HEK293 (cell line): Measurements from ENCODE around the gene COL6A2.

Experiments
- CTCF ChIA-PET: fragments of 350-600 bp; formaldehyde crosslinking; extraction: SDS; loops from one replicate; lab custom pipeline; 2021; ENCODE audit warnings: antibody characterized with exemption; lab: Yijun Ruan, JAX
- POLR2A ChIA-PET: fragments of 300-600 bp; formaldehyde crosslinking; extraction: SDS; loops from one replicate; lab custom pipeline; 2020; ENCODE audit warnings: antibody characterized with exemption, inconsistent platforms; lab: Yijun Ruan, JAX
- H3K27ac ChIP-seq: fragments of 200-500 bp; sonication (Bioruptor generic); 2 replicates; pipeline ENCODE4 v1.5.1; 2014; ENCODE audit warnings: low read depth, low read length, control low read depth, inconsistent platforms; ENCODE audit errors: extremely low read depth
- H3K36me3 ChIP-seq, 2 experiments: fragments of 200-500 bp in 1 of 2; sonication (Bioruptor generic) in 1 of 2; 1 replicate in 1 of 2; 2 replicates in 1 of 2; pipeline ENCODE4 v1.5.1; 2014 to 2017; ENCODE audit warnings: inconsistent platforms in 2 of 2, low read length in 2 of 2; ENCODE audit not compliant: control insufficient read depth in 2 of 2, insufficient read depth in 1 of 2
- H3K4me1 ChIP-seq: fragments of 200-500 bp; sonication (Bioruptor generic); 2 replicates; pipeline ENCODE4 v1.5.1; 2014; ENCODE audit warnings: mild to moderate bottlenecking, low read length, inconsistent platforms; ENCODE audit not compliant: control insufficient read depth, insufficient read depth
- H3K4me3 ChIP-seq: 2 replicates; pipeline ENCODE4 v1.5.1; 2011; ENCODE audit warnings: low read depth, mild to moderate bottlenecking, control low read depth, low read length, moderate library complexity
- H3K9me3 ChIP-seq: fragments of 200-500 bp; sonication (Bioruptor generic); 2 replicates; pipeline ENCODE4 v1.5.1; 2014; ENCODE audit warnings: low read depth, low read length, inconsistent platforms; ENCODE audit not compliant: control insufficient read depth, insufficient read depth
- ATF2 ChIP-seq: fragments of 450-650 bp; formaldehyde crosslinking; IDR thresholded peaks from 2 replicates; pipeline ENCODE4 v1.5.1; 2016; ENCODE audit warnings: missing biosample characterization, missing genetic modification characterization, low read depth
- BCL11A ChIP-seq: fragments of 450-650 bp; formaldehyde crosslinking; IDR thresholded peaks from 2 replicates; pipeline ENCODE4 v1.5.1; 2016; ENCODE audit warnings: low read depth, missing biosample characterization, missing genetic modification characterization
- GLI2 ChIP-seq: fragments of 450-650 bp; formaldehyde crosslinking; IDR thresholded peaks from 2 replicates; pipeline ENCODE4; 2017; ENCODE audit warnings: missing biosample characterization, missing genetic modification characterization, low read depth, borderline replicate concordance
- KLF17 ChIP-seq: fragments of 450-650 bp; formaldehyde crosslinking; IDR thresholded peaks from 2 replicates; pipeline ENCODE4 v1.5.1; 2016; ENCODE audit warnings: missing biosample characterization, missing genetic modification characterization
- KLF8 ChIP-seq: fragments of 450-650 bp; formaldehyde crosslinking; IDR thresholded peaks from 2 replicates; pipeline ENCODE4 v1.5.1; 2016; ENCODE audit warnings: missing biosample characterization, missing genetic modification characterization
- KLF9 ChIP-seq: fragments of 450-650 bp; formaldehyde crosslinking; IDR thresholded peaks from 2 replicates; pipeline ENCODE4 v1.5.1; 2016; ENCODE audit warnings: missing biosample characterization, missing genetic modification characterization, low read depth
- RBAK ChIP-seq: fragments of 450-650 bp; formaldehyde crosslinking; IDR thresholded peaks from 2 replicates; pipeline ENCODE4 v1.5.1; 2016; ENCODE audit warnings: missing biosample characterization, missing genetic modification characterization
- REPIN1 ChIP-seq: fragments of 450-650 bp; formaldehyde crosslinking; IDR thresholded peaks from 2 replicates; pipeline ENCODE4 v1.5.1; 2017; ENCODE audit warnings: missing biosample characterization, missing genetic modification characterization, low read depth
- ZBTB11 ChIP-seq: fragments of 450-650 bp; formaldehyde crosslinking; conservative IDR thresholded peaks from 2 replicates; pipeline ENCODE4 v1.5.1; 2016; ENCODE audit warnings: low read depth, missing biosample characterization, missing genetic modification characterization
- ZFHX2 ChIP-seq: fragments of 450-650 bp; formaldehyde crosslinking; conservative IDR thresholded peaks from 2 replicates; pipeline ENCODE4 v1.5.1; 2016; ENCODE audit warnings: missing biosample characterization, missing genetic modification characterization
- ZIC2 ChIP-seq: fragments of 450-650 bp; formaldehyde crosslinking; IDR thresholded peaks from 2 replicates; pipeline ENCODE4 v1.5.1; 2016; ENCODE audit warnings: missing biosample characterization, missing genetic modification characterization
- ZNF132 ChIP-seq: fragments of 450-650 bp; formaldehyde crosslinking; IDR thresholded peaks from 2 replicates; pipeline ENCODE4 v1.5.1; 2017; ENCODE audit warnings: missing biosample characterization, missing genetic modification characterization, borderline replicate concordance
- ZNF146 ChIP-seq: fragments of 450-650 bp; formaldehyde crosslinking; IDR thresholded peaks from 2 replicates; pipeline ENCODE4 v1.5.1; 2016; ENCODE audit warnings: missing biosample characterization, missing genetic modification characterization
- ZNF157 ChIP-seq: fragments of 450-650 bp; formaldehyde crosslinking; IDR thresholded peaks from 2 replicates; pipeline ENCODE4 v1.5.1; 2016; ENCODE audit warnings: missing biosample characterization, missing genetic modification characterization
- ZNF184 ChIP-seq: fragments of 450-650 bp; IDR thresholded peaks from 2 replicates; pipeline ENCODE4 v1.5.1; 2018; ENCODE audit warnings: missing biosample characterization, mild to moderate bottlenecking, missing genetic modification characterization
- ZNF202 ChIP-seq: fragments of 450-650 bp; formaldehyde crosslinking; IDR thresholded peaks from 2 replicates; pipeline ENCODE4 v1.5.1; 2016; ENCODE audit warnings: missing biosample characterization, missing genetic modification characterization, borderline replicate concordance
- ZNF274 ChIP-seq, 2 experiments: fragments of 200-500 bp in 1 of 2; fragments of 450-650 bp in 1 of 2; sonication (Bioruptor generic) in 1 of 2; formaldehyde crosslinking in 1 of 2; IDR thresholded peaks; 2 replicates each; pipeline versions ENCODE4 v1.5.1 to v1.6.1; 2014 to 2016; ENCODE audit warnings: borderline replicate concordance in 1 of 2, inconsistent platforms in 1 of 2, low read length in 1 of 2, missing biosample characterization in 1 of 2, missing genetic modification characterization in 1 of 2
- ZNF394 ChIP-seq: fragments of 450-650 bp; formaldehyde crosslinking; IDR thresholded peaks from 2 replicates; pipeline ENCODE4 v1.5.1; 2016; ENCODE audit warnings: missing biosample characterization, missing genetic modification characterization, mild to moderate bottlenecking, moderate library complexity, borderline replicate concordance
- ZNF510 ChIP-seq: fragments of 450-650 bp; formaldehyde crosslinking; IDR thresholded peaks from 2 replicates; pipeline ENCODE4 v1.5.1; 2018; ENCODE audit warnings: mild to moderate bottlenecking, missing genetic modification characterization, missing biosample characterization; ENCODE audit not compliant: insufficient replicate concordance
- ZNF513 ChIP-seq: fragments of 450-650 bp; IDR thresholded peaks from 2 replicates; pipeline ENCODE4 v1.5.1; 2018; ENCODE audit warnings: missing biosample characterization, missing genetic modification characterization
- ZNF530 ChIP-seq: fragments of 450-650 bp; formaldehyde crosslinking; IDR thresholded peaks from 2 replicates; pipeline ENCODE4 v1.5.1; 2016; ENCODE audit warnings: low read depth, missing biosample characterization, missing genetic modification characterization
- ZNF560 ChIP-seq: fragments of 450-650 bp; formaldehyde crosslinking; IDR thresholded peaks from 2 replicates; pipeline ENCODE4 v1.5.1; 2017; ENCODE audit warnings: missing biosample characterization, missing genetic modification characterization, borderline replicate concordance
- ZNF585B ChIP-seq: fragments of 450-650 bp; formaldehyde crosslinking; IDR thresholded peaks from 2 replicates; pipeline ENCODE4 v1.5.1; 2016; ENCODE audit warnings: missing biosample characterization, missing genetic modification characterization
- ZNF654 ChIP-seq: fragments of 450-650 bp; formaldehyde crosslinking; IDR thresholded peaks from 2 replicates; pipeline ENCODE4 v1.5.1; 2016; ENCODE audit warnings: low read depth, missing biosample characterization, missing genetic modification characterization
- ZNF658 ChIP-seq: fragments of 450-650 bp; formaldehyde crosslinking; IDR thresholded peaks from 2 replicates; pipeline ENCODE4; 2016; ENCODE audit warnings: missing biosample characterization, missing genetic modification characterization

Gene COL6A2

GRCh38 chr21:46135782-46136395 lies 38.0 kb downstream of the COL6A2 start (continued):
- TF ChIP-seq KLF17 (tag by site-specific recombination) (peak; percentile 95), ZNF184 (tag by site-specific recombination) (no peak), ZIC2 (tag by site-specific recombination) (peak; percentile 91), ZNF146 (tag by site-specific recombination) (no peak)

- TF ChIP-seq RBAK (tag by site-specific recombination) (no peak), ZNF510 (tag by site-specific recombination) (no peak), ZNF513 (tag by site-specific recombination) (no peak), ZBTB11 (tag by site-specific recombination) (no peak), ZNF658 (tag by site-specific recombination) (no peak), ZNF560 (tag by site-specific recombination) (no peak), ZNF274 (IDR thresholded peaks at IDR 0.05; ENCODE audit: low read length) (no peak), ZNF274 (tag by site-specific recombination; IDR thresholded peaks at IDR 0.05; ENCODE audit: borderline replicate concordance) (no peak), BCL11A (tag by site-specific recombination) (no peak), REPIN1 (no peak), KLF8 (tag by site-specific recombination) (no peak), KLF9 (tag by site-specific recombination) (no peak)
- H3K9me3 ChIP-seq, result no peaks in the 10 kb centered on the region
- POLR2A ChIA-PET, result no interaction called here
- no peak overlapping the region for H3K27ac ChIP-seq
- no peak overlapping the region for H3K4me3 ChIP-seq
- CTCF ChIA-PET, result interaction anchor here (0.6 kb wide), 1 partner anchor 297 kb away, joined by 4 read pairs; no protein-coding TSS in a partner anchor
- no peaks in the 10 kb centered on the region for H3K36me3 ChIP-seq
- H3K4me1 ChIP-seq, result no peaks in the 10 kb centered on the region
Measured at GRCh38 chr21:46136739-46137349, 38.9 kb downstream of the COL6A2 start.

- CTCF ChIA-PET, result interaction anchor here (0.7 kb wide), 1 partner anchor 71 kb away, joined by 3 read pairs; no protein-coding TSS in a partner anchor
- no peaks in the 10 kb centered on the region for H3K4me1 ChIP-seq
- H3K36me3 ChIP-seq, result no peaks in the 10 kb centered on the region
- no peak overlapping the region for H3K27ac ChIP-seq
- H3K9me3 ChIP-seq, result no peaks in the 10 kb centered on the region
- H3K4me3 ChIP-seq, result no peak overlapping the region
- POLR2A ChIA-PET, result no interaction called here
- TF ChIP-seq ZFHX2 (tag by site-specific recombination) (no peak), GLI2 (tag by site-specific recombination) (no peak), KLF8 (tag by site-specific recombination) (no peak), ZNF530 (tag by site-specific recombination) (no peak), ZNF132 (tag by site-specific recombination) (no peak), ZNF202 (tag by site-specific recombination) (no peak), ZNF585B (tag by site-specific recombination) (no peak), ZNF654 (tag by site-specific recombination) (no peak), ZNF157 (no peak), ATF2 (no peak), ZNF394 (no peak)
Measured at GRCh38 chr21:46137908-46138307, 40.0 kb downstream of the COL6A2 start.
